Measurements from ENCODE around the gene KLHL4.
"Not testable (repeated sequence)": the region's sequence is repeated elsewhere in the genome, so short reads cannot be mapped to it uniquely, and the experiment has no call there.

The KLHL4 gene

GRCh38 chrX:87693204-87693603, 175.6 kb downstream of the KLHL4 start:
- H3K4me3 ChIP-seq (ENCODE audit: low read depth, low read length): no peak overlapping the region
- TF ChIP-seq CTCF (IDR thresholded peaks at IDR 0.05; ENCODE audit: low read depth, low read length, missing control alignments): no peak
- DNase-seq (ENCODE audit: low read depth): no peak

GRCh38 chrX:87697409-87697808, 179.8 kb downstream of the KLHL4 start:
- H3K4me3 ChIP-seq (ENCODE audit: low read depth, low read length): no peak overlapping the region
- no peak for TF ChIP-seq CTCF (IDR thresholded peaks at IDR 0.05; ENCODE audit: low read depth, low read length, missing control alignments)
- DNase-seq (ENCODE audit: low read depth): no peak

- H3K4me3 ChIP-seq (ENCODE audit: low read depth, low read length): no peak overlapping the region
- no peak for TF ChIP-seq CTCF (IDR thresholded peaks at IDR 0.05; ENCODE audit: low read depth, low read length, missing control alignments)
- DNase-seq (ENCODE audit: low read depth): no peak
Measured at GRCh38 chrX:87702795-87703194, 185.2 kb downstream of the KLHL4 start.

- DNase-seq (ENCODE audit: low read depth); H3K4me3 ChIP-seq (ENCODE audit: low read depth, low read length): not testable (repeated sequence)
Measured at GRCh38 chrX:87703469-87703868, 185.9 kb downstream of the KLHL4 start.

GRCh38 chrX:87706134-87706533, 188.5 kb downstream of the KLHL4 start:
- H3K4me3 ChIP-seq (ENCODE audit: low read depth, low read length): no peak overlapping the region
- no peak for TF ChIP-seq CTCF (IDR thresholded peaks at IDR 0.05; ENCODE audit: low read depth, low read length, missing control alignments)
- DNase-seq (ENCODE audit: low read depth): no peak

GRCh38 chrX:87710580-87710979, 193.0 kb downstream of the KLHL4 start:
- no peak for TF ChIP-seq CTCF (IDR thresholded peaks at IDR 0.05; ENCODE audit: low read depth, low read length, missing control alignments)
- no peak overlapping the region for H3K4me3 ChIP-seq (ENCODE audit: low read depth, low read length)
- DNase-seq (ENCODE audit: low read depth): no peak
